Activated T-helper 9 cell treated with anti-CD3 and anti-CD28 coated beads, Interleukin-2, amount 50 U/mL, for 16 hours (primary cell): ENCODE measurements around the gene FARP2.

Source experiments
- DNase-seq: peaks from one replicate; pipeline ENCODE4 v3.0.0-alpha.2; 2020; ENCODE audit warnings: low read depth

Gene FARP2

GRCh38 chr2:241530571-241530970 lies 174.5 kb downstream of the FARP2 start:
- DNase-seq: no peak

GRCh38 chr2:241531161-241531722 lies 175.2 kb downstream of the FARP2 start:
- DNase-seq: no peak

- DNase-seq: no peak
These were observed 176.1 kb downstream of the FARP2 start for GRCh38 chr2:241532168-241532567.

- no peak for DNase-seq
These were observed 176.9 kb downstream of the FARP2 start for GRCh38 chr2:241532733-241533601.

GRCh38 chr2:241534293-241534692 lies 178.2 kb downstream of the FARP2 start:
- DNase-seq: no peak

GRCh38 chr2:241534701-241535375 lies 178.8 kb downstream of the FARP2 start:
- no peak for DNase-seq

- no peak for DNase-seq
These were observed 180.0 kb downstream of the FARP2 start for GRCh38 chr2:241535871-241536655.

GRCh38 chr2:241538838-241539615 lies 182.9 kb downstream of the FARP2 start:
- no peak for DNase-seq

GRCh38 chr2:241539616-241540374 lies 183.7 kb downstream of the FARP2 start:
- DNase-seq: no peak

GRCh38 chr2:241540401-241540770 lies 184.3 kb downstream of the FARP2 start:
- no peak for DNase-seq

GRCh38 chr2:241540771-241541561 lies 184.9 kb downstream of the FARP2 start:
- DNase-seq: peak; percentile 57

- no peak for DNase-seq
These were observed 185.6 kb downstream of the FARP2 start for GRCh38 chr2:241541564-241542277.

- DNase-seq: no peak
These were observed 186.2 kb downstream of the FARP2 start for GRCh38 chr2:241542278-241542605.
